ENCODE measurements around the gene EIPR1. TPM values are rescaled to one million over a fixed set of nuclear protein-coding genes. Genes with fewer than 3 reads are reported as not detected.
A peak's percentile ranks its signal among the peaks of the same experiment; 100 is the strongest.

EIPR1 gene
- total and polyA plus RNA-seq, 2 of the 13 experiments (the other 11 are each of a cell fraction or from before 2014, with no cell fraction given): 70.0 to 96.3 TPM

- TF ChIP-seq GMEB1 (CRISPR knock-in tag; IDR thresholded peaks at IDR 0.05; ENCODE audit: borderline replicate concordance): 0 out of 2 replicates have a peak, but pooled peaks have one; percentile 37
- TF ChIP-seq PITX1 (CRISPR knock-in tag; IDR thresholded peaks at IDR 0.05): peak; percentile 81
- TF ChIP-seq RARA (CRISPR knock-in tag; IDR thresholded peaks at IDR 0.05): peak; percentile 93
- peak; percentile 24; the same call in 1 of the 2 replicates for TF ChIP-seq JUN (CRISPR knock-in tag; IDR thresholded peaks at IDR 0.05)
- no peak for TF ChIP-seq STAT5B (CRISPR knock-in tag; IDR thresholded peaks at IDR 0.05)
- no peak for TF ChIP-seq ZNF530 (CRISPR knock-in tag; IDR thresholded peaks at IDR 0.05; ENCODE audit: low read depth)
- TF ChIP-seq ZNF629 (CRISPR knock-in tag; conservative IDR thresholded peaks at IDR 0.05): no peak
- no peak for TF ChIP-seq CCDC6 (CRISPR knock-in tag; IDR thresholded peaks at IDR 0.05)
- TF ChIP-seq SMYD3 (CRISPR knock-in tag; IDR thresholded peaks at IDR 0.05): no peak
- TF ChIP-seq ZBTB21 (CRISPR knock-in tag; IDR thresholded peaks at IDR 0.05): no peak
- peak; percentile 72 for TF ChIP-seq HNF4A (CRISPR knock-in tag; IDR thresholded peaks at IDR 0.05)
- TF ChIP-seq YEATS4 (CRISPR knock-in tag; IDR thresholded peaks at IDR 0.05; ENCODE audit: borderline replicate concordance): no peak
- TF ChIP-seq SMAD3 (CRISPR knock-in tag; IDR thresholded peaks at IDR 0.05): no peak
- TF ChIP-seq, protein P1, sequence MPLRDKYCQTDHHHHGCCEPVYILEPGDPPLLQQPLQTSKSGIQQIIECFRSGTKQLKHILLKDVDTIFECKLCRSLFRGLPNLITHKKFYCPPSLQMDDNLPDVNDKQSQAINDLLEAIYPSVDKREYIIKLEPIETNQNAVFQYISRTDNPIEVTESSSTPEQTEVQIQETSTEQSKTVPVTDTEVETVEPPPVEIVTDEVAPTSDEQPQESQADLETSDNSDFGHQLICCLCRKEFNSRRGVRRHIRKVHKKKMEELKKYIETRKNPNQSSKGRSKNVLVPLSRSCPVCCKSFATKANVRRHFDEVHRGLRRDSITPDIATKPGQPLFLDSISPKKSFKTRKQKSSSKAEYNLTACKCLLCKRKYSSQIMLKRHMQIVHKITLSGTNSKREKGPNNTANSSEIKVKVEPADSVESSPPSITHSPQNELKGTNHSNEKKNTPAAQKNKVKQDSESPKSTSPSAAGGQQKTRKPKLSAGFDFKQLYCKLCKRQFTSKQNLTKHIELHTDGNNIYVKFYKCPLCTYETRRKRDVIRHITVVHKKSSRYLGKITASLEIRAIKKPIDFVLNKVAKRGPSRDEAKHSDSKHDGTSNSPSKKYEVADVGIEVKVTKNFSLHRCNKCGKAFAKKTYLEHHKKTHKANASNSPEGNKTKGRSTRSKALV (CRISPR knock-in tag; IDR thresholded peaks at IDR 0.05): no peak
- TF ChIP-seq YY1 (IDR thresholded peaks at IDR 0.05; ENCODE audit: insufficient read depth, insufficient replicate concordance, low read depth, low read length): peak; percentile 21
- TF ChIP-seq, protein P2, sequence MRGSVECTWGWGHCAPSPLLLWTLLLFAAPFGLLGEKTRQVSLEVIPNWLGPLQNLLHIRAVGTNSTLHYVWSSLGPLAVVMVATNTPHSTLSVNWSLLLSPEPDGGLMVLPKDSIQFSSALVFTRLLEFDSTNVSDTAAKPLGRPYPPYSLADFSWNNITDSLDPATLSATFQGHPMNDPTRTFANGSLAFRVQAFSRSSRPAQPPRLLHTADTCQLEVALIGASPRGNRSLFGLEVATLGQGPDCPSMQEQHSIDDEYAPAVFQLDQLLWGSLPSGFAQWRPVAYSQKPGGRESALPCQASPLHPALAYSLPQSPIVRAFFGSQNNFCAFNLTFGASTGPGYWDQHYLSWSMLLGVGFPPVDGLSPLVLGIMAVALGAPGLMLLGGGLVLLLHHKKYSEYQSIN (CRISPR knock-in tag; IDR thresholded peaks at IDR 0.05; ENCODE audit: borderline replicate concordance): no peak
- TF ChIP-seq ZNF33B (CRISPR knock-in tag; IDR thresholded peaks at IDR 0.05): no peak
- no peak for TF ChIP-seq TIGD3 (CRISPR knock-in tag; IDR thresholded peaks at IDR 0.05; ENCODE audit: borderline replicate concordance)
- no peak for TF ChIP-seq ZNF775 (CRISPR knock-in tag; IDR thresholded peaks at IDR 0.05; ENCODE audit: borderline replicate concordance)
- no peak for TF ChIP-seq ZFP1 (CRISPR knock-in tag; IDR thresholded peaks at IDR 0.05)
- TF ChIP-seq MXI1 (IDR thresholded peaks at IDR 0.05; ENCODE audit: borderline replicate concordance, low read depth, low read length): peak; percentile 33; the same call in 1 of the 3 replicates
- no peak for TF ChIP-seq MTF2 (CRISPR knock-in tag; IDR thresholded peaks at IDR 0.05; ENCODE audit: borderline replicate concordance)
- no peak for TF ChIP-seq ZNF878 (CRISPR knock-in tag; IDR thresholded peaks at IDR 0.05)
- TF ChIP-seq NCOA2 (CRISPR knock-in tag; IDR thresholded peaks at IDR 0.05): no peak
- TF ChIP-seq GABPB1 (CRISPR knock-in tag; IDR thresholded peaks at IDR 0.05): peak; percentile 39; the same call in 1 of the 2 replicates
Measured at GRCh38 chr2:3302751-3303582, 74.7 kb downstream of the EIPR1 start (continued).

Data from HepG2 (cell line).